ENCODE data around the gene USB1. TPM values are rescaled to one million over a fixed set of nuclear protein-coding genes. Genes with fewer than 3 reads are reported as not detected.
"Not testable (repeated sequence)": the region's sequence is repeated elsewhere in the genome, so short reads cannot be mapped to it uniquely, and the experiment has no call there.

USB1 gene
- total RNA-seq, 1 donor from 2014 or later: 261 TPM

- DNase-seq (ENCODE audit: low read depth): no peak
Measured at GRCh38 chr16:57969451-57970123, 31.6 kb upstream of the USB1 start.

GRCh38 chr16:57970319-57970718, 30.9 kb upstream of the USB1 start:
- DNase-seq (ENCODE audit: low read depth): no peak

GRCh38 chr16:57970970-57971369, 30.2 kb upstream of the USB1 start, which contains the start of gene CNGB1:
Gene CNGB1, minus strand, starts transcription at chr16:57971128. Its CDS starts 3,842 bp downstream, at chr16:57967286.
- no peak for DNase-seq (ENCODE audit: low read depth)

GRCh38 chr16:57971848-57972247, 29.4 kb upstream of the USB1 start:
- DNase-seq (ENCODE audit: low read depth): no peak

GRCh38 chr16:57972306-57972705, 28.9 kb upstream of the USB1 start:
- DNase-seq (ENCODE audit: low read depth): no peak

DNA sequence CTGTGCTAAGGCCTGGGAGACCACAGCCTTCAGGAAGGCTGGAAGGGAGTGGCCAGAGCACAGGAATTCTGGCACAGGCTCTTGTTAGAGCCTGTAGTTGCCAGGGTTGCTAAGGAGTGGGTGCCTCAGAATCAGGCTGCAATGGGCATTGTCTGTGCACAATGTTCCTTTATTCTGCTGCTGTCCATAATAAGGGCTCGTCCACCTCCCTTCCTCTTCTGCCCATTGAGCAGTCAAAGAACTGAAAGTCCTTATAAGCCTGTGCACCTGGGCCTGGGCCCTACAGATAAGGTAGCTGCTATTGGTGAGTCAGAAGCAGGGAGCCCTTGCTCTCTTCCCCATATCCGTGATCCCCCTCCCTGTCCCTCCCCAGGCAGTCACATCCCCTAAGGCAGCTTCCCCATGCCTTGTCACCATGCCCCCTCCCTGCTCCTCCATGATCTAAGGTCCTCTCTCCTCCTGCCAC, 24.8 kb upstream of the USB1 start:
- no peak for DNase-seq (ENCODE audit: low read depth)

DNA sequence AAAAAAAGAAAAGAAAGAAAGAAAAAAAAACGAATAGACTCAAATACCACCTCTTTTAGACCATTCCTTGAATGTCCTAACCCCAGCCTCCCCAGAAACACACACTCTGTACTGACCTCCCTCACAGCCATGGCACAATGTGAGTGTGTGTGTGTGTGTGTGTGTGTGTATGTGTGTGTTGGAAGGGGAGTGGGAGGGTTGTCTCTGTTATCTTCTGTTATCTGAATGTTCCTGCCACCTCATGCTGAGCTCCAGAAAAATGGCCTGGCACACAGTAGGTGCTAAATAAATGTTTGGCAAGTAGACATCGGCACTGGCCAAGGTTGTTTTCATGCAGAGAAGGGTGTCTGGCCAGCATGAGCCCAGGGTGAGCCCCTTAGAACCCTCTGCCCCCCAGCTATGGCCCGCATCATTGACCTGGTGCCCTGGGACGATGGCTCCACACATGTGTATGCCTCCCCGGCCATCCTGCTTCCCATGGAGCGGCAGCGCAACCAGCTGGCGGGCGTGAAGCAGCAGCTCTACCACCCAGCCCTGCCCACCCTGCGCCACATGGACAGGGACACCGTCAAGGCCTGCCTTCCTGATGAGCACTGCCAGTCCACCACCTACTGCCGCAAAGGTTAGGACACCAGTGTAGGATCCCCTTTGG, 23.7 kb upstream of the USB1 start:
- no peak for DNase-seq (ENCODE audit: low read depth)

DNA sequence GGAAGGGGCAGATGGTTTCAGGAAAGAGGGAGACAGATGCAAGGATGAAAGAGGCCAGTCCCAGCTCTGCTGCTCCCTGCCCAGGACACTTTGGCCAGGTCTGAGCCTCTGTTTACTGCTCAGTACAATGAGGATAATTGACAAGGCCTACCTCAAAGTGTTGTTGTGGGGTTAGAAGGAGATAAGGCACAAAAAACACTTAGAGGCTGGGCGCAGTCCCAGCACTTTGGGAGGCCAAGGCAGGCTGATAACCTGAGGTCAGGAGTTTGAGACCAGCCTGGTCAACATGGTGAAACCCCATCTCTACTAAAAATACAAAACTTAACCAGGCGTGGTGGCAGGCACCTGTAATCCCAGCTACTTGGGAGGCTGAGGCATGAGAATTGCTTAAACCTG, 23.1 kb upstream of the USB1 start:
- not testable (repeated sequence) for DNase-seq (ENCODE audit: low read depth)

GRCh38 chr16:57979006-57979585, 22.1 kb upstream of the USB1 start:
- DNase-seq (ENCODE audit: low read depth): no peak

- peak; percentile 65 for DNase-seq (ENCODE audit: low read depth)
Measured at GRCh38 chr16:57981636-57982035, 19.6 kb upstream of the USB1 start.

DNA sequence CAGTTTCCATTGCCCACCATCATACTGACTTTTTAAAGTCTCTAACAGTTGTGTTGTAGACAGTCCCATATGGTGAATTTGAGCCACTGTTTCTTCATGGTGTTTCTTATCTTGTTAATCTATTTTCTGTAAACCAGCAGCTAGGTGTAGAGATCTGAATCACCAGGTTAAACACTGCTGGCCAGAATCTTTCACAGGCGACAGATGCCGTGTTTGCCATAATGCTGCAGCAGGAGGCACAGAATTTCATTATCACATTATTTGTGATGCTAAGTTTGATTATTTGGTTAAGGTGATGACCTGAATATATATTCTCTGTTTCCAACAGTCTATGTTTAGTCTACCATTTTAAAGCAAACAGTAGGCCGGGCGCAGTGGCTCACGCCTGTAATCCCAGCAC, 18.8 kb upstream of the USB1 start:
- DNase-seq (ENCODE audit: low read depth): no peak

- DNase-seq (ENCODE audit: low read depth): peak; percentile 44
Measured at GRCh38 chr16:57984443-57985203, 16.6 kb upstream of the USB1 start.

DNA sequence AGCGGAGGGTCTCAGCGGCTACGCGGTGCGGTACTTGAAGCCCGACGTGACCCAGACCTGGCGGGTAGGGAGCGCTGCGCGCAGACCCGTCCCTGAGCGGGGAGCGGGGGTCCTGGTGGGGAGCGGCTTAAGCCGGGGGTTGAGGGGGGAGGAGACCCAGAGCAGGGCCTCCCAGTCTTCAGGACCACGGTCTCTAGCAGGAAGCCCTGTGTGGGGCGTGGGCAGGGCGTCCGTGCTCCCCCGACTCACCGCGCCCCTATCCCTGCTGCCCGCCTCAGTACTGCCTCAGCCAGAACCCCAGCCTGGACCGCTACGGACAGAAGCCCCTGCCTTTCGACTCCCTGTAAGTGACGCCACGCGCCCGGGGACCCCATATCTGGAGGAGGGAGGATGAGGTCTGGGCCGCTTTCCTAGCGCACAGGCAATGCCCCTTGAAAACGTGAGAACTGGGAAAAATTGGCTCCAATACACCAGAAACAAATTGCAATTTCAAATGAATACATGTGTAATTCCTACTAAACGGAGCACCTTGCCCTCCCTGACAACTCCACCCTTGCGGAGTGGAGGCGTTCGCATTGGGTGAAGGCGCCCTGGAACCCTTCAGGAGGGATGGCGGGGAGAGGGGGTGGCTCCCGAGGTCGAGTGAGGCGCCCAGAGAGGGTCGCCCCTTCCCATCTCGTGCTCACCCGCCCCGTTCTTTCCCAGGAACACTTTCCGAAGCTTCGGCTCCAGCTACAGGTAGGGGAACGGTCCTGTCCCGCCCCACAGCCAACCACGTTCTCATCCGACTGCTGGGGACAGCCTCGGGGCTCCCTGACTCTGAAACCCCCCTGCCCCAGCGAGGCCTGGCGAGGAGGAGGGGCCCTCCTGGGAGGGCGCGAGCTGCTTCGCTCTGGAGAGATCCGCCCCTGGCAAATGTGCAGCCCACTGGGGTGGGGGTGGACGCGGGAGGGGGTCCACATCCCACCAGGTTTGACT, 15.7 kb upstream of the USB1 start:
- no peak for DNase-seq (ENCODE audit: low read depth)

DNA sequence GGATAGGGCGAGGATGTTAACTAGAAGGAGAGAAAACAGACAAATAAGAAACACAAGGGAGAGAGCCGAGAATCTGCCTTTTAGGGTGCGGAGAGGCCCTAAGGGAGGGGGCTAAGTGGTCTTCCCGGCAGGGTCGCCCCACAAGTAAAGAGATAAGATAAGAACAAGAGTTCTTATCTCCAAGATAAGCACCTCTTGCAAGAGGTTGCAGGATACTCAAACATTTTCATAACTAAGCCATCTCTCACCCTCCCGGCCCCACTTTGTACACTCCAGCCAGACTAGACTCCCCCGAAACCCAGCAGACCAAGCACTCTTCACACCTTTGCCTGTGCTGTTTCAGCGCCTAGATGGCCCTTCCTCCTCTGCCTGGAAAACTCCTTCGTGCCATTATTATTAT, 15.0 kb upstream of the USB1 start:
- DNase-seq (ENCODE audit: low read depth): no peak

GRCh38 chr16:57987441-57988177, 13.6 kb upstream of the USB1 start:
- no peak for DNase-seq (ENCODE audit: low read depth)

DNA sequence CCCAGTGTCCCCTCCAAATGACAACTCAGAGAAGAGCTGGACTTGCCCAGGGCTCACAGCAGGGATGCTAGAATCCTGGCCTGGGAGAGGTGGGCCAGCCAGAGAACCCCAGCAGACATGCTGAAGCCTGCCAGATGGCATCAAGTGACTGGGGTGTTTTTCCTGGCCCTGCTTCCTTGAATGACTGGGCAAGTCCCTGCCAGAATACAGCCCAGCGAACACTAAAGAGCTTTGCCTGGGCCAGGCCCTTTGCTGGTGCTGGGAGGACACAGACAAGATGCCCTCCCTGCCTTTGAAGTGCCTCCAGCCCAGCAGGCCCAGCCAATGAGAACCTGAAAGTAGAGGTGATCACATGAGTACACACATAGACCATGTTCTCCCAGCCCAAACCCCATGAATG, 12.3 kb upstream of the USB1 start:
- no peak for DNase-seq (ENCODE audit: low read depth)

- DNase-seq (ENCODE audit: low read depth): no peak
Measured at GRCh38 chr16:57991551-57992059, 9.6 kb upstream of the USB1 start.

DNA sequence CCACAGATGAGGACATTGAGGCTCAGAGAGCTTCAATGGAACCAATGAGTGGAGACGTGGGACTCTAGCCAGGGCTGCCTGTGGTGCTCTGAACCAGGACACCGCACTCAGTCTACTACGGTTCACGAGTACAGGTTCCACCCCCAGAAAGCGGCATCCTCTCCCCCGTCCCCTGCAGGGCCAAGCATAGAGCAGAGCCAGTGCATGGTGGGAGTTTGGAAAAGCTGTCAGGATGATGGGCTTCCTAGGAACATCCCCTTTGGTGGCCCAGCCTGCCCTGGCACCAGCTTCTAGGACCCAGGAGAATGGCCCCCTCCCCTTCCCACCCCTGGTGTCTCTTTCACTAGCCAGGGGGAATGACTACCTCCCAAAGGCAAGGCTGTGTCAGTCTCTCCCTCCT, 9.1 kb upstream of the USB1 start:
- no peak for DNase-seq (ENCODE audit: low read depth)

- DNase-seq (ENCODE audit: low read depth): no peak
Measured at GRCh38 chr16:57993438-57993837, 7.8 kb upstream of the USB1 start.

GRCh38 chr16:57993897-57994296, 7.3 kb upstream of the USB1 start:
- no peak for DNase-seq (ENCODE audit: low read depth)

Data from renal cortical epithelial cell (primary cell).